Measurements from ENCODE around the gene UBXN6.

The UBXN6 gene

GRCh38 chr19:4402171-4403004 lies 55.2 kb downstream of the UBXN6 start, which contains the start of gene CHAF1A:
Gene CHAF1A (plus strand): TSS chr19:4402640. CDS start chr19:4402763, 123 bp downstream.
- DNase-seq, result peak; percentile 99

- no peak for DNase-seq
Measured at GRCh38 chr19:4401769-4402170, 55.8 kb downstream of the UBXN6 start.

- peak; percentile 92 for DNase-seq
Measured at GRCh38 chr19:4400135-4400936, 57.3 kb downstream of the UBXN6 start, which contains the start of gene SH3GL1. Gene SH3GL1 (minus strand): TSS chr19:4400547. CDS start chr19:4400368, 179 bp downstream.

DNA sequence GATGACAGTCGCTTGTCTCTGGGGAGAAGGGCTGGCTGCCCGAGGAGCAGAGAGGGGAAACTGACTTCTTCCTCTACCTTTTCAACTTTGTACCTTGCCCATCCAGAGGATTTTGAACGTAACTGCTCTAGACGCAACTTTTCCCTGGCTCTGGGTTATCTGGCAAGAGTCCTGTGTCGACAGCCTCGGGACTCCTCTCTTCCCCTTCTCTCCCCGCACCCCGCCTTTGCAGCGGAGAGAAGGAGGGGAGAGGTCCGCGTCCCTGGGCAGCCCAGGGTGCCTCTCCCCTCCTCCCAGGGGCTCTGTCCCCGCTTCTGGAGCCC lies 57.8 kb downstream of the UBXN6 start:
- DNase-seq, result no peak

DNA sequence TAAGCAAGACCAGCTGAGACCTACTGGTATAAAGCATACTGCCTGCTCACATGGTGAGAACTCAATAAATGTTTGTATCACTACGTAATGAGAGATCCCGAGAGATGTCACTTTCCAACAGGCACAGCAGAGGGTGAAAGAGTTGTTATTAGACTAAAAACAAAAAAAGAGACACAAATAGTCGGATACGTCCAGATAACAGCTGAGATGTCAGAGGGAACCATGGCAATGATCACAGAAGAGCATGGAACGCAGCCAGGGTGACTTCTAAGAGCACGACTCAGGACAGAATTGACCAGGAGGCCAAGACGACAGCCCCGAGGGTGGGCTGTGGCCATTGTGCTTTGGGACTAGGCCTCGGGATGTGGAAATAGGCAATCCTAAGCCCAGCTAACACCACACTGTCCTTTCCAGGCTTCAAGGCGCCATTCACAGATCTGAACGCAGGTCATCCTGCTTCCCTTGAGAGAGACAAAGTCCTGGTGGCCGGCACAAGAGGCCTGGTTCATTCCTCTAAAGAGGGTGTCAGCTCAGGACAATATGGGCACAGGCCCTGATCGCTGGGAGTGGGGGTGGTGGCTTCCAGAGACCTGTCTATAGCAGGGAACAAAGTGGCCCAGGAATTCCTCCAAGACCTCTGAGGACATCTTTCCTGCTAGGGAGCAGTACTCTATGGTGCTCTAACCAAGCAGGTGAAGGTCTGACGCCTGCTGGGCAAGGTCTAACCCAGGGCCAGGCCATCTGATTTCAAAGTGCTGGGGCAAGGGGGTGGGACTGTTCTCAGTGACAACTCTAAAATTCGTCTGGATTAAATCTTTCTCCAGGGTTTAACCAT lies 60.4 kb downstream of the UBXN6 start:
- DNase-seq, result no peak
